Measurements from ENCODE around the gene SGCA.

The SGCA gene

GRCh38 chr17:50174444-50174843 lies 8.6 kb downstream of the SGCA start:
- no peak overlapping the region for H3K4me3 ChIP-seq (ENCODE audit: low read depth, low read length)
- DNase-seq (ENCODE audit: low read depth) = no peak
- TF ChIP-seq CTCF (IDR thresholded peaks at IDR 0.05; ENCODE audit: insufficient read depth, low read depth, low read length, missing control alignments) = no peak

- TF ChIP-seq CTCF (IDR thresholded peaks at IDR 0.05; ENCODE audit: insufficient read depth, low read depth, low read length, missing control alignments) = no peak
- H3K4me3 ChIP-seq (ENCODE audit: low read depth, low read length) = no peak overlapping the region
- DNase-seq (ENCODE audit: low read depth) = no peak
Measured at GRCh38 chr17:50175035-50175807, 9.4 kb downstream of the SGCA start.

- no peak for TF ChIP-seq CTCF (IDR thresholded peaks at IDR 0.05; ENCODE audit: insufficient read depth, low read depth, low read length, missing control alignments)
- no peak for DNase-seq (ENCODE audit: low read depth)
- no peak overlapping the region for H3K4me3 ChIP-seq (ENCODE audit: low read depth, low read length)
Measured at GRCh38 chr17:50176559-50177357, 11.0 kb downstream of the SGCA start.

- no peak for DNase-seq (ENCODE audit: low read depth)
- TF ChIP-seq CTCF (IDR thresholded peaks at IDR 0.05; ENCODE audit: insufficient read depth, low read depth, low read length, missing control alignments) = no peak
- H3K4me3 ChIP-seq (ENCODE audit: low read depth, low read length) = no peak overlapping the region
Measured at GRCh38 chr17:50177476-50177875, 11.7 kb downstream of the SGCA start.

- H3K4me3 ChIP-seq (ENCODE audit: low read depth, low read length) = no peak overlapping the region
- peak; percentile 55 for TF ChIP-seq CTCF (IDR thresholded peaks at IDR 0.05; ENCODE audit: insufficient read depth, low read depth, low read length, missing control alignments)
- DNase-seq (ENCODE audit: low read depth) = peak; percentile 76
Measured at GRCh38 chr17:50177983-50178834, 12.4 kb downstream of the SGCA start.

- no peak for DNase-seq (ENCODE audit: low read depth)
Measured at GRCh38 chr17:50180111-50180510, 14.3 kb downstream of the SGCA start.

More at GRCh38 chr17:50180111-50180510, 14.3 kb downstream of the SGCA start:
- TF ChIP-seq CTCF (IDR thresholded peaks at IDR 0.05; ENCODE audit: insufficient read depth, low read depth, low read length, missing control alignments) = no peak
- no peak overlapping the region for H3K4me3 ChIP-seq (ENCODE audit: low read depth, low read length)

All from GM12865 (cell line).